K562 (cell line): Measurements from ENCODE around the gene SLC1A5. TPM values are rescaled to one million over a fixed set of nuclear protein-coding genes. Genes with fewer than 3 reads are reported as not detected.

Experiments used
- ARID1B ChIP-seq: fragments of 450-650 bp; IDR thresholded peaks from 2 replicates; pipeline ENCODE4 v1.6.1; 2016; ENCODE audit warnings: antibody characterized with exemption, mild to moderate bottlenecking, inconsistent platforms
- DIDO1 ChIP-seq: fragments of 450-650 bp; IDR thresholded peaks from 2 replicates; pipeline ENCODE4 v1.6.1; 2016; ENCODE audit warnings: low read depth, missing biosample characterization, missing genetic modification characterization
- E2F3 ChIP-seq: fragments of 250-450 bp; sonication (Bioruptor Pico); IDR thresholded peaks from 2 replicates; pipeline ENCODE4 v1.4.0; 2020; ENCODE audit warnings: mild to moderate bottlenecking
- EGR1 ChIP-seq: fragments of 450-650 bp; conservative IDR thresholded peaks from 2 replicates; pipeline ENCODE4 v1.6.1; 2017; ENCODE audit warnings: mild to moderate bottlenecking
- HMG20A ChIP-seq: fragments of 450-650 bp; formaldehyde crosslinking; conservative IDR thresholded peaks from 2 replicates; pipeline ENCODE4 v1.4.0; 2020; ENCODE audit warnings: mild to moderate bottlenecking, mixed read lengths
- MECOM ChIP-seq: fragments of 250-450 bp; sonication (Bioruptor Pico); IDR thresholded peaks from 2 replicates; pipeline ENCODE4 v1.8.0; 2022; ENCODE audit warnings: inconsistent platforms
- MTA1 ChIP-seq: fragments of 450-650 bp; IDR thresholded peaks from 2 replicates; pipeline ENCODE4 v1.6.1; 2017; ENCODE audit warnings: borderline replicate concordance
- MYC ChIP-seq, 2 experiments: fragments of 250-450 bp in 1 of 2; sonication (Bioruptor Pico) in 1 of 2; IDR thresholded peaks; 2 replicates each; pipeline versions ENCODE4 v1.5.1 to v1.6.1; 2012 to 2021; ENCODE audit warnings: low read depth in 2 of 2, borderline replicate concordance in 1 of 2, improper control_type of control experiment in 1 of 2, low read length in 1 of 2, mild to moderate bottlenecking in 1 of 2, moderate library complexity in 1 of 2
- PHF21A ChIP-seq: fragments of 450-650 bp; IDR thresholded peaks from 2 replicates; pipeline ENCODE4 v1.6.1; 2017; ENCODE audit warnings: low read depth, borderline replicate concordance
- POLR3A ChIP-seq: IDR thresholded peaks from 2 replicates; pipeline ENCODE4 v1.6.1; 2011; ENCODE audit warnings: borderline replicate concordance, mild to moderate bottlenecking, moderate library complexity; ENCODE audit not compliant: insufficient read length, insufficient read depth; ENCODE audit errors: extremely low read depth
- SUPT5H ChIP-seq: fragments of 450-650 bp; IDR thresholded peaks from 2 replicates; pipeline ENCODE4 v1.6.1; 2016
- ZNF3 ChIP-seq: fragments of 250-450 bp; sonication (Bioruptor Pico); IDR thresholded peaks from 2 replicates; pipeline ENCODE4 v1.5.0; 2021; ENCODE audit warnings: mild to moderate bottlenecking, moderate library complexity
- ZNF551 ChIP-seq: fragments of 250-450 bp; sonication (Bioruptor Pico); IDR thresholded peaks from 2 replicates; pipeline ENCODE4 v1.5.0; 2021; ENCODE audit warnings: mild to moderate bottlenecking, moderate library complexity
- ZNF699 ChIP-seq: fragments of 250-450 bp; sonication (Bioruptor Pico); IDR thresholded peaks from 2 replicates; pipeline ENCODE4 v1.8.0; 2021; ENCODE audit warnings: mild to moderate bottlenecking, moderate library complexity; ENCODE audit not compliant: insufficient replicate concordance
- polyA plus RNA-seq, 8 experiments: library from polyadenylated mRNA; depleted of rRNA in 4 of 8; stranded (reverse) in 5 of 8; unstranded in 3 of 8; fragments of >200 nt; fragmentation: Nextera tagmentation in 2 of 8; fragmentation: Illumina TruSeq in 1 of 8; extraction: Ambion mirVana in 2 of 8; extraction: Trizol in 1 of 8; gene quantifications; 2 replicates each; pipeline versions ENCODE4 v1.2.1 to v1.2.3, GENCODE V29; 2011 to 2014; ENCODE audit warnings: inconsistent platforms in 1 of 8, missing spikeins in 1 of 8
- total RNA-seq, 7 experiments: library from RNA; depleted of rRNA in 6 of 7; stranded (reverse); fragments of >200 nt in 6 of 7; fragmentation: Illumina TruSeq in 2 of 7; extraction: Trizol in 2 of 7; gene quantifications; 2 replicates each; pipeline versions ENCODE4 v1.2.1 to v1.2.3, GENCODE V29; 2011 to 2021; ENCODE audit warnings: low replicate concordance in 1 of 7
- TF ChIP-seq, protein P1 (sequence below): sonication (generic); formaldehyde crosslinking; IDR thresholded peaks from 2 replicates; pipeline ENCODE4 v1.8.0; 2022; ENCODE audit warnings: mild to moderate bottlenecking, missing genetic modification reagents, borderline replicate concordance
- TF ChIP-seq, protein P2 (sequence below), 2 experiments: fragments of 450-650 bp; IDR thresholded peaks; 2 replicates each; pipeline ENCODE4 v1.6.1; 2016; ENCODE audit warnings: mild to moderate bottlenecking in 2 of 2, borderline replicate concordance in 1 of 2, low read depth in 1 of 2, moderate library complexity in 1 of 2
- TF ChIP-seq, protein P3 (sequence below): sonication (generic); formaldehyde crosslinking; IDR thresholded peaks from 2 replicates; pipeline ENCODE4 v1.8.1; 2022; ENCODE audit warnings: missing genetic modification reagents

SLC1A5 gene
- total and polyA plus RNA-seq, 9 of the 15 experiments (the other 6 are each of a cell fraction or from before 2014, with no cell fraction given), result 31.2 to 417 (median 134) TPM

DNA sequence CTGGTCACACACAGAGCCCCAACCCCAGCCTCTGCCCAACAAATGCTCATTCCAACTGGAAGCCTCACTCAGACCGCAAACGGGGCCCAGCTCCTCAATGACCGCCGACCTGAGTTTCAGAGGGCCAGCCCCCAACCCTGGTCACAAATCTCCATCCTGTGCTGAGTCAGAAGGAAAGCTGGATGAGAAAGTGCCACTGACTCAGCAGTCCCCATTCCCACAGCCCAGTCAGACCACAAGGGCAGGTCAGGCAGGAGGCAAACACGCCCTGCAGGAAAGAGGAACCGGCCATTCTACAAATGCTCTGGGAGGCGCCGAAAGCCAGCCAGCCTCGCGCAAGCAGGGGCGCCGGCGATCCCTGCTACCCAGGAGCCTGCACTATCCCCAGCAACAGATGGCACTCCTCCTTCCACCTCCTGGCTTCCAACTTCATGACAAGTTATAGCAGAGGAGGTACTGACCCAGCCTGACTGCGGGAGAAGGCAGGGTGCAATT, 57.3 kb downstream of the SLC1A5 start (continued):
- TF ChIP-seq HMG20A (CRISPR knock-in tag) (no peak), ARID1B (peak; percentile 63), MYC (IDR thresholded peaks at IDR 0.05; ENCODE audit: low read depth, low read length) (peak; percentile 59; the same call in 1 of the 2 replicates), MYC (CRISPR knock-in tag; IDR thresholded peaks at IDR 0.05; ENCODE audit: borderline replicate concordance, low read depth) (no peak), PHF21A (no peak), EGR1 (no peak), ZNF3 (CRISPR knock-in tag) (no peak), ZNF699 (CRISPR knock-in tag) (no peak), POLR3A (no peak), ZNF551 (CRISPR knock-in tag) (no peak), SUPT5H (no peak), MTA1 (no peak), E2F3 (no peak), MECOM (CRISPR knock-in tag) (no peak), DIDO1 (tag) (no peak)
- TF ChIP-seq, protein P1, sequence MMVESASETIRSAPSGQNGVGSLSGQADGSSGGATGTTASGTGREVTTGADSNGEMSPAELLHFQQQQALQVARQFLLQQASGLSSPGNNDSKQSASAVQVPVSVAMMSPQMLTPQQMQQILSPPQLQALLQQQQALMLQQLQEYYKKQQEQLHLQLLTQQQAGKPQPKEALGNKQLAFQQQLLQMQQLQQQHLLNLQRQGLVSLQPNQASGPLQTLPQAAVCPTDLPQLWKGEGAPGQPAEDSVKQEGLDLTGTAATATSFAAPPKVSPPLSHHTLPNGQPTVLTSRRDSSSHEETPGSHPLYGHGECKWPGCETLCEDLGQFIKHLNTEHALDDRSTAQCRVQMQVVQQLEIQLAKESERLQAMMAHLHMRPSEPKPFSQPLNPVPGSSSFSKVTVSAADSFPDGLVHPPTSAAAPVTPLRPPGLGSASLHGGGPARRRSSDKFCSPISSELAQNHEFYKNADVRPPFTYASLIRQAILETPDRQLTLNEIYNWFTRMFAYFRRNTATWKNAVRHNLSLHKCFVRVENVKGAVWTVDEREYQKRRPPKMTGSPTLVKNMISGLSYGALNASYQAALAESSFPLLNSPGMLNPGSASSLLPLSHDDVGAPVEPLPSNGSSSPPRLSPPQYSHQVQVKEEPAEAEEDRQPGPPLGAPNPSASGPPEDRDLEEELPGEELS (CRISPR knock-in tag), result no peak; the same call in 1 of the 2 replicates
- TF ChIP-seq, protein P2, sequence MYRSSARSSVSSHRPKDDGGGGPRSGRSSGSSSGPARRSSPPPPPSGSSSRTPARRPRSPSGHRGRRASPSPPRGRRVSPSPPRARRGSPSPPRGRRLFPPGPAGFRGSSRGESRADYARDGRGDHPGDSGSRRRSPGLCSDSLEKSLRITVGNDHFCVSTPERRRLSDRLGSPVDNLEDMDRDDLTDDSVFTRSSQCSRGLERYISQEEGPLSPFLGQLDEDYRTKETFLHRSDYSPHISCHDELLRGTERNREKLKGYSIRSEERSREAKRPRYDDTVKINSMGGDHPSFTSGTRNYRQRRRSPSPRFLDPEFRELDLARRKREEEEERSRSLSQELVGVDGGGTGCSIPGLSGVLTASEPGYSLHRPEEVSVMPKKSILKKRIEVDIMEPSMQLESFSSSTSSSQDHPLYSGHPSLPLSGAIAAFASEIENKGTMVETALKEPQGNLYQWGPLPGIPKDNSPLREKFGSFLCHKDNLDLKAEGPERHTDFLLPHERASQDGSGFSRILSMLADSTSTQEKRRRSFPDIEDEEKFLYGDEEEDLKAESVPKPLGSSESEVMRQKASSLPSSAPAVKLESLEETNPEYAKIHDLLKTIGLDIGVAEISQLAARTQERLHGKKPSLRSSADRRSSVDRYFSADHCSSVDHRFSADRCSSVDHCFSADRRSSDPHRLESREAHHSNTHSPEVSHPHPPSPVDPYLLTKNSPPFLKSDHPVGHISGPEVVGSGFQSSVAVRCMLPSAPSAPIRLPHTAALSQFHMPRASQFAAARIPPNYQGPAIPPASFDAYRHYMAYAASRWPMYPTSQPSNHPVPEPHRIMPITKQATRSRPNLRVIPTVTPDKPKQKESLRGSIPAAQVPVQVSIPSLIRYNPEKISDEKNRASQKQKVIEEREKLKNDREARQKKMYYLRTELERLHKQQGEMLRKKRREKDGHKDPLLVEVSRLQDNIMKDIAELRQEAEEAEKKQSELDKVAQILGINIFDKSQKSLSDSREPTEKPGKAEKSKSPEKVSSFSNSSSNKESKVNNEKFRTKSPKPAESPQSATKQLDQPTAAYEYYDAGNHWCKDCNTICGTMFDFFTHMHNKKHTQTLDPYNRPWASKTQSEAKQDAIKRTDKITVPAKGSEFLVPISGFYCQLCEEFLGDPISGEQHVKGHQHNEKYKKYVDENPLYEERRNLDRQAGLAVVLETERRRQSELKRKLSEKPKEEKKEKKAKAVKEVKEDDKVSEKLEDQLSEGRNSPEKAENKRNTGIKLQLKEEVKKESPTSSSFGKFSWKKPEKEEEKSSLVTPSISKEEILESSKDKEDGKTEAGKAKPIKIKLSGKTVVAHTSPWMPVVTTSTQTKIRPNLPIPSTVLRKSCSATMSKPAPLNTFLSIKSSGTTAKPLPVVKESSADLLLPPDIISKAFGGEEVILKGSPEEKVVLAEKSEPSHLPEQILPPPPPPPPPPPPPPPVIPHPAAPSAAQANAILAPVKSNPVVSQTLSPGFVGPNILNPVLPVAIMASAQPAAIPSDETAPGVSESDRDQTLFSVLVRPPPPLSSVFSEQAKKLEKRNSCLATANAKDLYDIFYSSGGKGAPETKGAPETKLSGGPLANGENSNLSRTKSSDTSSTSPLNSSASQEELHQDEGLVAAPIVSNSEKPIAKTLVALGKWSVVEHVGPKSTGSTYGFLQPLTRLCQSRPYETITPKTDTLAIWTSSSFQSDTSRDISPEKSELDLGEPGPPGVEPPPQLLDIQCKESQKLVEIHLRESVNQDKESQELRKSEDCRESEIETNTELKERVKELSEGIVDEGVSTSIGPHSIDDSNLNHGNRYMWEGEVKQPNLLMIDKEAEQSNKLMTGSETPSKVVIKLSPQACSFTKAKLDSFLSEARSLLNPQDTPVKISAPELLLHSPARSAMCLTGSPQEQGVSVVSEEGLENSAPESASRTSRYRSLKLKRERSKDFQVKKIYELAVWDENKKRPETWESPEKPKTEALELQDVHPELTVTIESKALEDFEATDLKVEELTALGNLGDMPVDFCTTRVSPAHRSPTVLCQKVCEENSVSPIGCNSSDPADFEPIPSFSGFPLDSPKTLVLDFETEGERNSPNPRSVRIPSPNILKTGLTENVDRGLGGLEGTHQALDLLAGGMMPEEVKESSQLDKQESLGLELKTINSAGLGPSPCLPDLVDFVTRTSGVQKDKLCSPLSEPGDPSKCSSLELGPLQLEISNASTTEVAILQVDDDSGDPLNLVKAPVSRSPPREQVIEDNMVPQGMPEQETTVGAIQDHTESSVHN (IDR thresholded peaks at IDR 0.05; ENCODE audit: borderline replicate concordance in 1 of 2, low read depth in 1 of 2), result peak in 1 of 2 experiments; percentile 39; a peak in 1 of 4 replicates
- TF ChIP-seq, protein P3, sequence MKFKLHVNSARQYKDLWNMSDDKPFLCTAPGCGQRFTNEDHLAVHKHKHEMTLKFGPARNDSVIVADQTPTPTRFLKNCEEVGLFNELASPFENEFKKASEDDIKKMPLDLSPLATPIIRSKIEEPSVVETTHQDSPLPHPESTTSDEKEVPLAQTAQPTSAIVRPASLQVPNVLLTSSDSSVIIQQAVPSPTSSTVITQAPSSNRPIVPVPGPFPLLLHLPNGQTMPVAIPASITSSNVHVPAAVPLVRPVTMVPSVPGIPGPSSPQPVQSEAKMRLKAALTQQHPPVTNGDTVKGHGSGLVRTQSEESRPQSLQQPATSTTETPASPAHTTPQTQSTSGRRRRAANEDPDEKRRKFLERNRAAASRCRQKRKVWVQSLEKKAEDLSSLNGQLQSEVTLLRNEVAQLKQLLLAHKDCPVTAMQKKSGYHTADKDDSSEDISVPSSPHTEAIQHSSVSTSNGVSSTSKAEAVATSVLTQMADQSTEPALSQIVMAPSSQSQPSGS (CRISPR knock-in tag), result no peak
